CD4-positive, alpha-beta T cell treated with Interleukin-4 for 1 hour (primary cell): ENCODE results near the gene GPRC5C.

Source experiments
- DNase-seq, 2 donors: peaks; one replicate each; pipeline ENCODE4 v3.0.0-alpha.2; 2020 to 2022

Gene GPRC5C

DNA sequence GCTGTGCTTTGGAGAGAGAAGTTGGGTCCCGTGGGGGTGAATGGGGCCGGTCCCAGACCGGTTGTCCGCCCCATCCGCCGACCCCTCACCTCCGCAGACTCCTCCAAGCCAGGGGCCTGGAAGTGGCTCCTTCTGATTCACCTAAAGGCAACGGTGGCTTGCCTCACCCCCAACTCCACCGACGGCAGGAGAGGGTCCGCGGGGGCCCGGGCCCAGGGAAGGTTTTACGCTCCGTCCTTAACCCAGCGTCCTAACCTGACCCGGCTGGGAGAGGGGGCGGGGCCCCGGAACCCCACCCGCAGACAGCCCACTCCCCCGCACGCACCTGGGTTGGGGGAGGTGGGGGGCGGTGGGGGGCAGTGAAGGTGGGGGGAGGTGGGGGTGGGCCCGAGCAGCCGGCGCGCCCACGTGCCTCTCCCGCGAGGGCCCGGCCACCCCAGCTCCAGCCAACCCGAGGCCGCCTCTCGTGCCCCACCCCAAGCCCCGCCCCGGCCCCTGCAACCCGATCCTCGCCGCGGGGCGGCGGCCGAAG, 21.8 kb downstream of the GPRC5C start:
- DNase-seq = peak; percentile 77 to 78

DNA sequence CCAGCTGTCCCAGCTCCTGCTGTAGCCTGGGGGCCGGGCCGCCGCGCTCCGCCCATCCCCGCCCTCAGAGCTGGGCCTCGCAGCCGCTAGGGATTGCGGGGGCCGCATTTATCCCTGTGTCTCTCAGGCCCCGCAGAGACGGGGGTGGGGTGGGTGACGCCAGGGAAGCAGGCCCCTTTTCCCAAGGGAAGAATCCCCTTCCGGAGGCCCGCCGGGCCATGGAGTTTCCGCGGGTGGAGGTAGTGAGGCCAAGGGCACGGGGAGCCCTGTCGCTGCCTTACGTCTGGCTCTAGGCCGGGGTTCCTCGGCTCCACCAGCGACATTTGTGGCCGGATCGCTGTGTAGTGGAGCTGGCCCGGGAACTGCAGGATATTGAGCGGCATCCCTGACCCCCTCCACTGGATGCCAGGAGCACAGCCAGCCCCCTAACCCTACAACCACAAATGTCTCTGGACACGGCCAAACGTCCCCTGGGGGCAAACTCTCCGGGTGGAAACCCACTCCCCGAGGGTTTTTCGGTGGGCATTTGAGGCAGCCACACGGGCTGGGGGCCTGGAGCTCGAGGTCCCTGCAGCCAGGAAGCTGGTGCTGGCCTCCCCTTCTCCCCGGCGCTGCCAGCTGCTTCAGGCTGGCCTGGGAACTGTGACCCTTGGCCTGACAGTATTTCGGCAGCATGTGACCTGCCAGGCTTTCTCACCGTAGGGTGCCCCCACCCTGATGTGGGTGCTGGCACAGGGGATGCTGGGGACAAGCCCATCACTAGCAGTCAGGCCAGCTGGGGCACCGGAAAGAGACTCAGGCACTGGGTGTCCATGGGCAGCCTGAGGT, 22.5 kb downstream of the GPRC5C start:
- no peak for DNase-seq

DNA sequence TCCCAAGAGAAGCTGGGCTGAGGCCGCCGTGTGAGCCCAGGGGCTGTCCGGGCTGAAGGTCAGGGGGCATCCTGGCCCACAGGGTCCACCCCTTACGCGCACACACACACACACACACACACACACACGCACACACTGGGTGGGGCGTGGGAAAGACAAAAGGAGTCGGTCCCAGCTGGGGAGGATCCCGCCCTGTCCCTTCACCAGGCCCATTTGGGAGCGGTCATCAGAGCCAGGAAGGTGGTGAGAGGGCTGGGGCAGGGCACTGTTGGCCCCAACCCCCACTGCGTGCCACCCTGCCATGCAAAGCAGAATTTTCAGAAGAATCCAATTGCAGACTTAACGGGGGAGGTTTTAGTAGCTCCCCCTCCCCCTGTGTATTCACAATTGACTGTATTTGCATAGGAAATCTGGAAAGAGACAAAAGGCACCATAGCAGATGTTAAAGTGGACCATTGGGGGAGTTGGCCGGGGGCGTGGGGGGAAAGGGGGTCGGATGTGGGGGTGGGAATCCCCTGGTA, 23.2 kb downstream of the GPRC5C start:
- no peak for DNase-seq

DNA sequence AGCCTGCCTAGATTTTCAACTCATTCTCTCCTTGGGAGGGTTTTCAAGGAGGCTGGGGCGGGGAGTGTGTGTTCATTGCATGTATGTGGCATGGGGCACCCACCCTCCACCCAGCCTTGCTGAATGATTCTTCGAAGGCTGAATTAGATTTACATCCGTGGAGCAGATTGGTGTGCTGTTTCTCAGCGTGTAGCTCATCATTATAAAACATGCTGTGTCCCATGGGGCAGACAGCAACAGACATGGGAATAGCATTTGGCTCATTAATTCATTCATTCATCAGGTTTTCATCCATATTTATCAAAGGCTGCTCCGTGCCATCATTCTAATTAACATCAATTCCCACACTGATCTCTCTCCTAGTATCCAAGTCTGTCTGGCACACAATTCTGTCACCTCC, 23.9 kb downstream of the GPRC5C start:
- DNase-seq = no peak

DNA sequence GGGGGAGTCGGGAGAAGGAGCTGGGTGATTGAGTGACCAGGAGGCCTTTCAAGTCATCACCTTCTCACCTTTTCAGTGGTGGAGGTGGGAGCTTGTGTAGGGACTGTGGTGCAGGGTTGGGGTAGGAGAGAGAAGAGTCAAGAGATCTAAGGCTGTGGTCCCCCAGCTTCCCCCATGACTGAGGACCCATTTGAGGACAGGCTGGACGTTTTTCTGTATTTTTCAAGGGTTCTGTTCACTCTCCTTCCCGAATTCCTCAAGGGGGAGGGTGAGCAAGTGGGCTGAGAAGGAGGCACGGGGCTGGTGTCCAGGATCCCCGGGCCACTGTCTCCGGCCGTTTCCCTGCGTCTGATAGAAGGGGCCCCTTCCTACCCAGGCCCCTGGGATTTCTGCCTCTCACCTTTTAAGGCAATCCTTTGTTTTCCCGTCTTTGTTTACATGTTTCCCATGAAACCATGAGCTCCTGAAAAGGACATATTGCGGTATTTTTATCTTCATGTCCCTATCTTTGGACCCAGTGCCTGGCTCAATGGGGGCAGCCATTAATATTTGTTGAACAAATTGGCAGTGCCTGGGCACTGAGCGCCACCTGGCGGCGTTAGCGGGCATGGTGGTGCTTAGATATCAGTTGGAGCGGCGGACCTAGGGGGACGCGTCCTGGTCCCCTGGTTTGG, 25.4 kb downstream of the GPRC5C start:
- DNase-seq = peak; percentile 73 to 75

DNA sequence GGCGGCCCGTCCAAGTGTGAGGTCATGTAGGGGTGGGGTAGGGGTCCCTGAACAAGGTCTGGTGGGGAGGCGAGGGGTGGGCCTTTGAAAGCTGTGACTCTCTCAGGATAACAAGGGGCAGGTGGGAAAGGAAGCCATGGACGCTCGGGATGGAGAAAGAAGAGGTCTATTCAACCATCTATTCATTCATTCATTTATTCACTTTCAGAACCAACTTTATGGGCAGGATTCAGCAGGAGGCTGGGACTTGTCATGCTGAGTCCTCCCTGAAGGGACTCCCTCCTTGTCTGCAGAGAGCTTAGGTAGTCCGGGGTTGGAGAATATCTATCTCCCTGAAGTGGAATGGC, 25.9 kb downstream of the GPRC5C start:
- no peak for DNase-seq

DNA sequence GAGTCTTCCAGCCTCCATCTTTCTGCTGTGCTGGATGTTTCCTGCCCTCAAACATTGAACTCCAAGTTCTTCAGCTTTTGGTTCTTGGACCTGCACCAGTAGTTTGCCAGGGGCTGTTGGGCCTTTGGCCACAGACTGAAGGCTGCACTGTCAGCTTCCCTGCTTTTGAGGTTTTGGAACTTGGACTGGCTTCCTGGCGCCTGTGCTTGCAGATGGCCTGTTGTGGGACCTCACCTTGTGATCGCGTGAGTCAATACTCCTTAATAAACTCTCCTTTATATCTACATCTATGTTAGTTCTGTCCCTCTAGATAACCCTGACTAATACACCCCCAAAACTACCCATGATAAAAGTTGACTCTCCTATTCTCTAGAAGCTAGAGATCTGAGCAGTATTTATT, 26.9 kb downstream of the GPRC5C start:
- no peak for DNase-seq

DNA sequence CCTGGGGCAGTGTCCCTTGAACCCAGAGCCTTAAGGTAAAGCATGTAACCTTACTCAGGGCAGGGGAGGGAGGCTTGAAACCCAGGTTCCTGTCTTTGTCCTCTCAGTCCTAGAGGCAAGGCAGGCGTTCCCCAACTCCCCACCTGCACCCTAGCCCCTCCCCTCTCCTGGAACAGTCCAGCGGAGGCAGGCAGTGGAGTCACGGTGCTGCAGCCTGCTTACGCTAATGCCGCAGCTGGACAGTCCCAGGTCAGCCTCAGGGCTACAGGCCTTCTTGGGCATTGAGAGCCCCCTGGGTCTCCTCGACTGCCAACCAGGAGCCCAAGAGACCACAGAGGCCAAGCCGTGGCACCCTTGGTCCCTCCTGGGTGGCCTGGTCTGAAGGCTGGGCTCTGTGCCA, 27.7 kb downstream of the GPRC5C start:
- no peak for DNase-seq

DNA sequence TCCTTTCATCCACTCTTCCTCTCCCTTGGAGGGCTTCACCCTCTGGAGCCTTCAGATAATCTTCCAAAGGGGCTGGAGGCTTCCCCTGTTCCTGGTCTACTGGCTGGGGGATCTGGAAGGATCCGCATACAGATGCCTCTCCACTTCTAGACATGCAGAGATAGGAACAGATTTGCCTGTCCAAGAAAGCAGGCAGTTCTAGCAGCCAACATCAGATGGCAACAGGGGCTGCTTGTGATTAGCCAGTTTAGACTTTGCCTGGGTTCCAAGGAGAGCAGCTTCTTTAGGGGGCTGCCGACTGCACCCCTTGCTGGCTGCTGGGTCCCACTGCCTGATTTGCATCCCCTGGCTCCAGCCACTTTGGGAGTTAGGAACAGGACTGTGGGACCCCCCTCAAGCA, 28.4 kb downstream of the GPRC5C start:
- DNase-seq = no peak

DNA sequence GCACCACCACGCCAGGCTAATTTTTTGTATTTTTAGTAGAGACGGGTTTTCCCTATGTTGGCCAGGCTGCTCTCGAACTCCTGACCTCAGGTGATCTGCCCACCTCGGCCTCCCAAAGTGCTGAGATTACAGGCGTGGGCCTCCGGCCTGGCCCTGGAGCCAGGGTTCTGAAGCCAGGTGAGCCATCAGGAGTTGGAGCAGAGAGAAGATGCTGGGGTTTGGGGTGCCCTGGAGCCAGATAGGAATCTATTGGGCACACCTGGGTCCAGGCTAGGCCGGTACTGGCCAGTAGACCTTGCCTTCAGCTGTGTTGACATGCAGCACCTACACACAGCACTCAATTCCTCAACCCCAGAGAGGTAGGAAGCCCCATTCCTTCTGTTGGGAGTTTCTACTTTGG, 29.1 kb downstream of the GPRC5C start:
- DNase-seq = no peak

DNA sequence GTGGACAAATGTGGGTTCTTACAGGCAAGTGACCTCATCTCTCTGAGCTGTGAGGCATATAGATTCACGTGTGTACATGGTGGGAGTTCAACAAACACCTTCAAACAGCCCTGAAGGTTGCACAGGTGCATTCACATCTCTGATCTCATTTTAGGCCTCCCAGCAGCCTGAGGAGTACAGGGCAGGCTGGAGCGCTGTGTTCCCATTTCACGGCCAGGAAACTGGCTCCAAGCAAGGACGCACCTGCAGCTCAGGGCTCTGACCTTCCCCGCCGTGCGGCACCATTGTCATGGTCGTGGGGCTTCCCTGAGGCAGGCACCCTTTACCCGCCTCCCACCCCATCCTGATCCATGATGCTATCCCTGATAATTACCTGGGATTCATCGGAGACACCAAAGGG, 29.7 kb downstream of the GPRC5C start:
- DNase-seq = no peak

DNA sequence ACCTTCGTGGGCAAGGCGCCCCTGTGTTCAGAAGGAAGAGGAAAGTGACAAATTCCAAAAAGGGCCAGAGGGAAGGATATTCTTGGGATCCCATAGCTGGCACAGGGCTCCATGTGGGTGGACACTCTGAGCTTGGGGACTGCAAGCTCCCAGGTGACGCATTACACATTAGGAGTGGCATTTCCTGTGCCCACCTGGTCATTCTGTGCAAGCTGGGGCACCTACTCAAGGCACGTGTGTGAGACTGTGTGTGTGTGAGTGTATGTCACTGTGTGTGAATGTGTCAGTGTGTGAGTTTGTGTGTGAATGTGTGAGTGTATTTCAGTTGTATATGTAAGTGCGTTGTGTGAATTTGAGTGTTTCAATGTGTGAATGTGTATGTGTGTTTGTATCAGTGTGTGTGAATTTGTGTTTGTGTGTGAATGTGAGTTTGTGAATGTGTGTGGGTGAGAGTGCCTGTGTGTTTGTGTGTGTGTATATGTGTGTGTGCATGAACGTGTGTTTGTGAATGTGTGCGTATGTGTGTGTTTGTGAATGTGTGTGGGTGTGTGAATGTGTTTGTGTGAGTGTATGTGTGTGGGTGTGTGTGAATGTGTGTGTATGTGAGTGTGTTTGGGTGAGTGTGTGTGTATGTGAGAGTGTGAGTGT, 33.0 kb downstream of the GPRC5C start:
- peak in 1 of 2 donors; percentile 20 for DNase-seq

DNA sequence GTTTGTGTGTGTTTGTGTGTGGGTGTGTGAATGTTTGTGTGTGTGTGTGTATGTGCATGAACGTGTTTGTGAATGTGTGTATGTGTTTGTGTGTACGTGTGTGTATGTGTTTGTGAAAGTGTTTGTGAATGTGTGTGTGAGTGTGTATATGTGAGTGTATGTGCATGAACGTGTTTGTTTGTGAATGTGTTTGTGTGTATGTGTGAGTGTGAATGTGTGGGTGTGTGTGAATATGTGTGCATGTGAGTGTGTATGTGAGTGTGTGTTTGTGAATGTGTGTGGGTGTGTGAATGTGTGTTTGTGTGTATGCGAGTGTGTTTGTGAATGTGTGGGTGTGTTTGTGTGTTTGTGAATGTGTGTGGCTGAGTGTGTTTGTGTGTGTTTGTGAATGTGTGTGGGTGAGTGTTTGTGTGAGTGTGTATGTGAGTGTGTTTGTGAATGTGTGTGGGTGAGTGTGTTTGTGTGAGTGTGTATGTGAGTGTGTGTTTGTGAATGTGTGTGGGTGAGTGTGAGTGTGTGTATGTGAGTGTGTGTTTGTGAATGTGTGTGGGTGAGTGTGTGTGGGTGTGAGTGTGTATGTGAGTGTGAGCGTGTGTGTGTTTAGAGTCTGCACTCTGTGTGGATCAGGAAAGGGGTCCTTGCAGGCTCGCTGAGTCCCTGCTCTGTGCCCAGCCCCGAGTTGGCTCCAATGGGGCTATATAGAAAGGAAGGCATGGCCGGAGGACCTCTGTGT, 33.7 kb downstream of the GPRC5C start:
- DNase-seq = no peak

DNA sequence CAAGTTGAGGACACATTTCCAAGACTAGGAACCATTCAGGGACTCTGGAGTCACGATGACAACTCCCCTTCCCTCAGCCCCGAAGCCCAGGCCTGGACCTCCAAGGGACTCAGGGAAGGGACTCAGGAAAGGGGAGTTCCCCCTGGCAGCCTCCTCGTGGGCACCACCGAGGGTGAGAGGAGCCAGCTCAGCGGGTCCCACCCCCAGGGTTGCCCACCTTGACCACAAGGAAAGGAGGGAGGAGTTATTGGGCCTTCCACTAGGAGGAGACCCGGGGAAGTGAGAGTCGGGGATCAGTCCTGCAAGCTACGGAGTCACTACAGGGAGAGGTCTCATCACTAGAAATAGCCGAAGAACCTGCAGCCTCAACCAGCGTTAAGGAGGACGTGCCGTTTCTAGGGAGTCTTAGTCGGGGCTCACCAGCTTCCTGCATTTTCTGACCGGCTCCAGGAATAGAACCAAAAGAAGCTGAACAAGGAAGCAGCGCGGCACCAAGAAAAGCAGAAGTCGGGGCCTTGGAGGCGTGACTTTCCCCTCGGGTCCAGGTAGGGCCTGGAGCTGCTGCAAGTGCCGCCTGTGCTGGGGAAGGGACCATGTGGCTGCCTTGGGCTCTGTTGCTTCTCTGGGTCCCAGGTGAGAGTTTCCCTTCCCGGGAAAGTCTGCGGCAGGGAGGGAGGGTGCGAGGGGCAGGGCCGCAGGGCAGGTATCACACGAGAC, 34.4 kb downstream of the GPRC5C start, which contains the start of gene CD300A:
TSS of gene CD300A (plus strand) at position 524 of the 717 bp plus-strand sequence. CDS start at position 594, 70 bp downstream.
- DNase-seq = peak in 1 of 2 donors; percentile 50

DNA sequence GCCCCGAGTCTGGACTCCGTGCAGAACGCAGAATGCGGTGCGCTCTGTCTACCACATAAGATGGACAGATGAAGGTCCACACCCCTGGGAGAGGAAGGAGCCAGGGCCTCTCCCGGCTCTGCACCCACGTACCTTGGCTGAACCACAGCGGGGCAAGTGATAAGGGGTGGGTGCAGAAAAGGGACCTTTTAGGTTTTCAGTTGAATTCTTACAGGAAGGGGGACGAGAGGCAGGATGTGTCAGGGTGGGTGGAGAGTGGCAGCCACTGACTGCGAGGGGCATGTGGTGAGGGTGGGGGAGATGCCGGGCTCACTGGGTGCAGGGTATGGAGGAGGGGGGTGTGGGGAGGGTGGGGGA, 34.9 kb downstream of the GPRC5C start:
- peak in 1 of 2 donors; percentile 50 for DNase-seq

DNA sequence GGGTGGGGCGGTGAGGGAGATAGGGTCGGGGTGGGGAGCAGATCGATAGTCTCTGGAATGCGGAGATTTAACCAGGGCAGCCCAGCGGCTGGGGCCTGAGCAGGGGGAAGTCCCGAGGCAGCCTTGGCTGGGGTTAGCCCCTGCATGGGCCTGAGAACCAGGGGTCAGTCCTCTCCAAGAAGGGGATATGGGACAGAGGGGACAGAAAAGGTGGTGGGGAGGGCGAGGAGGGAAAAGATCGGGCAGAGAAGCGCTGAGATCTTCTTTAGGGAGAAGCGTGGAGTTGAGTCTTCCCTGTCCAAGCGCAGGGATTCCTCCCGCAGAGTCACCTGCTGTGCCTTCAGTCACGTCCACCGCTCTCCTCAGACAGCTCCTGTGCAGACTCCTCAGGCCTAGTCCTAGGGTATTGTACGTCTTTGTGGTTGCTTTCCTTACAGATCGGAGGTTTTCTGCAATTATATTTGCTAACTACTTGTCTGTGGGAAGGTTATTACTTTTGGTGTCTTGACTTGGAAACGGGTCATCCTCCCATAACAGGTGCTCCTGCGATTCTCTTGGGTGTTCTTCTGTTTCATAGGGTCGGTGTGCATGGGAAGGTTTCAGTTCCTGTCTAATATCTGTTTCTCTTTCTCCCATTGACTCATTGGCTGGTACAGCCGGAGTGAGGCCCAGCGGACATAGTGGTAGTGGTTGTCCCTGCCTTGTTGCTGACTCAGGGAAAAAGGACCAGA, 35.5 kb downstream of the GPRC5C start:
- peak; percentile 37 to 47 for DNase-seq

DNA sequence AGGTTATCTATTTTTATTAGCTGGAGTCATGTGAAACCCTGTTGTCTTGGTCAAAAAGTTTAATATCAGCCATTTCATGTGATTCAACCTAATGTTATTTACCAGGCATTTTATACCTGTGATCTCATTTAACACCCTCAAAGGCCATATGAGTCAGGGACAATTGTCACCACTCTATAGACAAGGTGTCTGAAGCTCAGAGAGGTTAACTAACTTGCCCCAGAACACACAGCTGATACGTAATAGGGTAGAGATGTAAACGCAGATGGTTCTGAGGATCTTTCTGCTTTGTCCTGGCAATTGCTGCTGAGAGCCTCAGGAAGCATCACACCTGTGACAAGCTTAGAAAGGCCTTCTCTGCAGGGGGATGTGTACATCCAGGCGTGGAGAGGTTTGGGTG, 39.5 kb downstream of the GPRC5C start:
- DNase-seq = peak in 1 of 2 donors; percentile 22

DNA sequence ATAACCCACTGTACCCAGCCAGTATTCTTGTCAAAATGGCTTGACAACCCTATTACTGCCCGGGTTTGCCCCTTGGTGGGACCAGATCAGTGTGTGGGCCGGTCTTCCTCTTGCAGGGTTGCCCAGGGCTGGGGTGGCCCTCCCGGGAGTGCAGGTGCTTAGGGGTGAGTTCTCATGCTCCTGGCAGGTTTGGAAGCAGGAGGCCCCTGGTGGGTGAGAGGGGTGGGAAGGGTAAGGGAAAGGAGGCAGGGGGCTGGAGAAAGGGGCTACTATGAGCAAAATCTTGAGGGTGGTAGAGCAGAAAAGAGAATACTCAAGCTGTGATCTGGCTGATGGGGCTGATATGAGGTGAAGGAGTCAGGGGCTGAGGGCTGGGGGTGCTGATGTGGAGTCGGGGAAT, 41.0 kb downstream of the GPRC5C start:
- no peak for DNase-seq

DNA sequence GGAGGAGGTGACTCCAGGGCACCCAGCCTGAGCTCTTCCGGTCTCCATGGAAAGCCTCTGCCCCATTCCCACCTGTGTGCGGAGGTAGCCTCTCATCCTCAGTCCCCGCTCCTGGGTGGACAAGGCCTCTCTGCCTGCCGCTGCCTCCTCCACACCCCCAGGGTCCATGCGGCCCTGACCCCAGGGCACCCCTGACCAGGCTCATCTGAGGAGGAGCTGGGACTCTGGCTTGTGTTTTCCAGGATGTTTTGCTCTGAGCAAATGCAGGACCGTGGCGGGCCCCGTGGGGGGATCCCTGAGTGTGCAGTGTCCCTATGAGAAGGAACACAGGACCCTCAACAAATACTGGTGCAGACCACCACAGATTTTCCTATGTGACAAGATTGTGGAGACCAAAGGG, 41.4 kb downstream of the GPRC5C start:
- DNase-seq = no peak

DNA sequence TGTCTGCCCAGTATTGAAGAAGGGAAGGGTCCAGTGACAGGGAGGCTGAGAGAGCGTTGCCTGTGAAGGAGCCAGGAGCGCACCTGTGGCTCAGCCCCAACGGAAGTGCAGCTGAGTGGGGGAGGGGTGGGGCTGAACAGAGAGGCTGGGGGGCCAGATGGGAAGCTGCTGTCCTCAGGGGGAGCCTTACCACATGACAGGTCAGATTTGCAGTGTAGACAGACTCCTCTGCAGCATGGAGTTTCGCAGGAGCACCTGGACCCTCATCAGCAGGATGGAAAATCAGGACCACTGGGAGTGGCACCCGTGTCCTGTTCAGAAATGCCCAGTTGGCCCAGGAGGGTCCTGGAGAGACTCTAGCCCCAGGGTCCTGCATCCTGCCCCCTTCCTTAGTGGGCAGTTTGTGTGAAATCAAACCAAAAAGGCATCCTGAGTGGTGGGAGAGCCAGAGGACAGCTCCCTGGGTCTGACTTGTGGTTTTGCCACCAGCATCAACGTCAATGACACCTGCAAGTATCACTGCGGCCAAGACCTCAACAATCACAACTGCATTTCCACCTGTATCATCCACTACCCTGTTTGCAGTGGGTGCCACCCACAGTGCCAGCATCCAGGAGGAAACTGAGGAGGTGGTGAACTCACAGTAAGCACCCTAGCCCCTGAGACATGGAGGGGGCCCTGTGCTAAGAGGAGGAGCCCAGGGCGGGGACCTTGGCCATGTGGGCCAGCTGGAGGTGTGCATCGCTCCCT, 42.3 kb downstream of the GPRC5C start:
- DNase-seq = peak; percentile 28 to 38

DNA sequence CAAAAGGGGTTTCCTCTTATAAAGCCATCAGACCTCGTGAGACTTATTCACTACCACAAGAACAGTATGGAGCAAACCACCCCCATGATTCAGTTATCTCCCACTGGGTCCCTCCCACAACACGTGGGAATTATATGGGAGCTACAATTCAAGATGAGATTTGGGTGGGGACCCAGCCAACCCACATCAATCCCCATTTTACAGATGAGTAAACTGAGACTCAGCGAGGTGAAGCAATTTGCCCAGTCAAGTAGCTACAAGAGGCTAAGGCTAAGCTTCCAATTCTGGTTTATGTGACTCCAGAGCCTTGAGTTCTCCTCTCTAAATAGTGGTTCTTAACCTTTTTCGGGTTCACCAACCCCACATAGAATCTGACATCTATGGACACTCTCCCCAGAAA, 43.3 kb downstream of the GPRC5C start:
- DNase-seq = no peak
